HT1080 (cell line): ENCODE results near the gene TECPR2. TPM values are rescaled to one million over a fixed set of nuclear protein-coding genes. Genes with fewer than 3 reads are reported as not detected.
"Not testable (repeated sequence)": the region's sequence is repeated elsewhere in the genome, so short reads cannot be mapped to it uniquely, and the experiment has no call there.

ENCODE experiments used
- DNase-seq: peaks from one replicate; pipeline ENCODE4 v3.0.0-alpha.2; 2015; ENCODE audit warnings: low read depth
- total RNA-seq: library from RNA; depleted of rRNA; stranded (reverse); fragments of >200 nt; shearing (Covaris generic); gene quantifications from 2 replicates; pipeline ENCODE4 v1.2.3, GENCODE V29; 2014

The TECPR2 gene
- total RNA-seq, 1 experiment from 2014 or later: 9.0 TPM

DNA sequence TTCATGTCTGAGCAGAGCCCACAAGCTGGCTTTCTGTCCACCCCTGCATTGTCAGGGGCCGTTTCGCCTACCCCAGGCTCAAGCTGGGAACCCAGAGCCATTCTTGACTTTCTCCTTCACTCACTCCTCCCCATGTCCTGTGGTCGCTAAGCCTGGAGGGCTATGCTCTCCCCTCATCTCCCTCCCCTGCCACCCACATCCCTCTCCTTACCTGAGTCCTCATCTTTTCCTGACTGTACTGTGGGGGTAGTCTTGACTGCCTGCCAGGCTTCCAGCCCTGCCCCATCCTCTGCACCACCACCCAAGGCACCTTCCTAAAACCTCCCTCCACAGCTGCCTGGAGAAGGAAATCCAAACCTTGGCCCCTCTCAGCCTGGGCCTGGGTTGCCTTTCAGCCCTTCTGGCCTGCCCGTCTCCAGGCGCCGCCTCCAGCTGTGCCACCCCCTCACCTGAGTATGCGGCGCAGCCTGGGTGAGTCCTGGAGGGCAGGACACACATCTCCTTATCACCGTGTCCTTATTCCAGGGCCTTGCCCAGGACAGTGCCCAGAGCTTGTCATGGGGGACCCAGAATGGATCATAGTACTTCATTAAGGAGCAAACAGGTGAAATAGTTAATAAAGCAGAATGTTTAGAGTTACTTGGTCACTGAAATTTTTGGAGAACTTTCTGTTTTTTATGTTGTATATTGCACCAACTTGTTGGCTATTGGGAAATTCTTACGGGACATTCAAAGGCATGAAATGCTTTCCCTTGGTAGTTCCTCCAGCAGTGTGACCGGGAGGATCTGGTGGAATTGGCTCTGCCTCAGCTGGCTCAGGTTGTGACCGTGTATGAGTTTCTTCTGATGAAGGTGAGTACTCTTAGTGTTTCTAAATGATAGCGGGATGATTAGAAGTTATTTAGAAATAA lies 28.7 kb upstream of the TECPR2 start:
- DNase-seq: no peak

DNA sequence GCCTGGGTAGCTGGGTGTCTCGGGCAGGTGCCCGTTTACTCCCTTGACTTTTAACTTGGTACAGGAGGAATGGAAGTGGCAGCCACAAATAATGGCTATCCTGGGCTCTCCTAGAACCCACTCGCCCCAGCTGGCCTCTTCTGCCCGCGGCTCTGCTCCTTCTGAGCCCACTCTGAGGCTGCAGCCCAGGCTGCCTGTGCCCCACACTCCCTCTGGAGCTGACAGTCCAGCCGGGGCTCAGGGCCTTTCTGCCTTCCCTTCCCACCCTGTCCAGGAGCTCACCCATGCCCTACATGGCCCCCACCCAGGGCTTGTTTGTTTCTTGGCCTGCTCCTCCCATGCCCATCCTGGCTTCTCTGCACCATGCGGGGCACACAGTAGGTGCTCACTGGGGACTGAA lies 27.6 kb upstream of the TECPR2 start:
- no peak for DNase-seq

DNA sequence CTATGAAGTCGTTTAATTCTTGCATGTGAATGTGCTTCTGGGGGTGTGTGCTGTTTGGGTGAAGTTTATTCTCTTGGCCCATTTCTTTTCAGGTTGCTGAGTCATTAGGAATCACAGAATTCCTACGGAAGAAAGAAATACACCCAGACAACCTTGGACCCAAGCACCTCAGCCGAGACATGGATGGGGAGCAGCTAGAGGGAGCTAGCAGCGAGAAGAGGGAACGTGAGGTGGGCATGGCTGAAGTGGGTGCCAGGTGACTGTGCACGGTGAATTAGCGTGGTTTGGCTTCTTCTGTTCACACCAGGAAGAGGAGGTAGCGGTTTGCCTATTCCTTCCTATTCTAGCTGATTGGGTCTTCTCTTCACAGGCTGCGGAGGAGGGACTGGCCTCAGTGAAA lies 24.0 kb upstream of the TECPR2 start:
- DNase-seq: no peak

DNA sequence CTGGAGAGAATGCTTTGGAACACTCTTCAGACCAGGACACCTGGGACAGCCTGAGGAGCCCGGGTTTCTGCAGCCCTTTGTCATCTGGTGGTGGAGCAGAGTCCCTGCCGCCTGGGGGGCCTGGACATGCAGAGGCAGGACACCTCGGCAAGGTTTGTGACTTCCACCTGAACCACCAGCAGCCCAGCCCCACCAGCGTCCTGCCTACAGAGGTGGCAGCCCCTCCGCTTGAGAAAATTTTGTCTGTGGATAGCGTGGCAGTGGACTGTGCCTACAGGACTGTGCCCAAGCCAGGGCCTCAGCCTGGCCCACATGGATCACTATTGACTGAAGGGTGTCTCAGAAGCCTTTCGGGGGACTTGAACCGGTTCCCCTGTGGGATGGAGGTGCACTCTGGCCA lies 21.2 kb upstream of the TECPR2 start:
- no peak for DNase-seq

DNA sequence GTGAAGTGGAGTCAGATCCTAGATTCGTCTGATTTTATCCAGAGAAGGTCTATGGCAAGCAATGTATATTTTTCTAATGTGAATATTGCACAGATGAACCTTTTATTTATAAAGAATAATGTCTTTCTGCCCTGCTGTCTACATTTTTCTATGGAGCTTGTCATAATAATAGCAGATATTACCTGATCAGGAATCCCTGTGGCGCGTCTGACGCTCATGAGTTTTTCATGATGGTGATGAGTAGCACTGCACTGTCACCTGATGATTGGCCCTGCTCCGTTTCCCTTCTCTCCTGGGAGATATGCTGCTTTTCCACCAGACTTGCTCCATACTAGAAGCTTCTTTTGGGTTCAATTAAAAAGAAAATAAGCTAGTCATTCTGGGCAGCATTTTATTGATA lies 20.5 kb upstream of the TECPR2 start:
- no peak for DNase-seq

DNA sequence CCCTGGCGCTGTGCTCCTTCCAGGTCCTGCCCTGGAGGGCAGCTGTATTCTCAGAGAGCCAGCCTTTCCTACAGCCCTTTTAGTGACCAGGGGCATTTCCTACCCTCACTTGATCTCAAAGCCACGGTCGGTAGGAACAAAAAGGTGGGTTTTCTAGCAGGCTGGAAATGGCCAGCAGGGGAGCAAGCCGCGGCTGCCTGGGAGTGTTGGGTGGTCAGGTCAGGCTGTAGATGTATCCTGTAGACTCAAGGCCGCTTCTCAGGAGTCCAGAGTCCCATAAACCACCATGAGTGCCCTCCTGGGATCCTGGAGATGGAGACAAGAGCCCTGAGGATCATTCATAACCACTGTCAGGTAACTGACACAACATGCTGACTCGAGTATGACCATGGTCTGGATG lies 18.7 kb upstream of the TECPR2 start:
- no peak for DNase-seq

DNA sequence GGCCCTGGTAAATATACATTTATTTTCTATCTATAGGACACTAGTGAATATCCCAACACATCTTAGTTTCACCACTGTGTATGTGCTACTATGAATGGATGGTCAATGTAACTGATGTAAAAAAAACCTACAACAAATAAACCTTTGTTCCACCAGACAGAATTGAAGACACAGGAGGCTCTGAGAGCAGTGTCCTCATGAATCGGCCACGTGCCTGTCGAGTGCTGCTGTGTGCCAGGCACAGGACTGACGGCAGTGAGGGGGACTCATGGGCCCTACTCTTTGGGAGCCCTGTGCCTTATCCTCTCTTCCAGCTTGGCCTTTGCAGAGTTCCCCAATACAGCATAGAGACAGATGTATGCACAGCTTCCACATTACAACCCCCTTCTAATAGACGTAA lies 18.3 kb upstream of the TECPR2 start:
- DNase-seq: no peak

DNA sequence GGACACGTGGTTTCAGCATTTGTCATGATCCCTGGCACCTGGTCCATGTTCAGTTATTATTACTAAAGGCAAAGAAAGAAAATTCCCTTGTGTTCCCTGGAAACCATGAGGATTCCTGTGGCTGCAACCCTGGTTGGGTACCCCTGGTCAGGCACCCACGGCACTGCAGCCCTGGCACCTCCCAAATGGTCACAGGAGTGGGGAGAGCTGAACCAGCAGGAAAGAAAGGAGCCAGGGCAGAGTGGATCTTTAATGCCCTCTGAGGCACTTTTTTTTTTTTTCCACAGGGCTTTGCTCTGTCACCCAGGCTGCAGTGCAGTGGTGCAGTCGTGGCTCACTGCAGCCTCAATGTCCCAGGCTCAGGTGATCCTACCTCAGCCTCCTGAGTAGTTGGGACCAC lies 17.5 kb upstream of the TECPR2 start:
- no peak for DNase-seq

DNA sequence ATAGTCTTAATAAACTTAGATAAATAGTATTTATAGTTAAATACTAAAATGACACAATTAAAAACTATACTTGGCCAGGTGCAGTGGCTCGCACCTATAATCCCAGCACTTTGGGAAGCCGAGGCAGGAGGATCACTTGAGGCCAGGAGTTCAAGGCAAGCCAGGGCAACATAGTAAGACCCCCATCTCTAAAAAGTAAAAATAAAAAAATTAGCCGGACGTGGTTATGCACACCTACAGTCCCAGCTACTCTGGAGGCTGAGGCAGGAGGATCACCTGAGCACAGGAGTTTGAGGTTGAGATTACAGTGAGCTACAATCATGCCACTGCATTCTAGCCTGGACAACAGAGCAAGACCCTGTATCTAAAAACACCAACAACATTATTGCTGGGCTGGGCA lies 16.1 kb upstream of the TECPR2 start:
- no peak for DNase-seq

DNA sequence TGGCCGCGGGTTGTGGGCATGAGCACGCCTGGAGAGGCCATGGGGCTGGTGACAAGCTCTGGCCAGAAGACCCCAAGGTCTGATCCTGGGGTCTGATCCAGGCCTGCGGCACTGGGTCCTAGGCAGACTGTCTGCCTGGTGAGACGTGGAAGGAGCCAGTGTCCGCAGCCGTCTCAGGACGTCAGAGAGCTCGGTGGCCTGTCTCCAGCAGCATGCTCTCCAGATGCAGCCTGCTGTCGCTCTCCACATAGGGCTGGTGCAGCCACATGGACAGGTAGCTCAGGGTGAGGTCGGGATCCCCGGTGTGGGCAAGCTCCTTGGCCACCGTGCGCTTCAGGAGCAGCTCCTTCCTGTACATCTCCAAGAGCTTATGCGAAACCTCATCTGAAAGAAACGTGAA lies 14.4 kb upstream of the TECPR2 start:
- no peak for DNase-seq

DNA sequence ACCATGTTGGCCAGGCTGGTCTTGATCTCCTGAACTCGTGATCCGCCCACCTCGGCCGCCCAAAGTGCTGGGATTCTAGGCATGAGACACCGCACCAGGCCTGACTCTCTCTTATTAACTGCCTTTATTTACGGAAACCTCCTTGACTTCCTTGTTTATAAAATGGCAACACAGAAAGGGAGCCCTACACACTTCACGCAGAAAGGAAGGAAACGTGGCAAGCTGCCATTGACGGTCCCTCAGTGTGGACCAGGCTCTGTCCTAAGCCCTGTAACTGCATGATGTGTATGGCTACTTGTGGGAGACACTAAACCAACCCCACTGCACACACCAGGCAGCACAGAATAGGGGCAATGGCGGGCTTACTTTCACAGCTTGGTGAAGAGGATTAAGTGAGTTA lies 11.7 kb upstream of the TECPR2 start:
- no peak for DNase-seq

DNA sequence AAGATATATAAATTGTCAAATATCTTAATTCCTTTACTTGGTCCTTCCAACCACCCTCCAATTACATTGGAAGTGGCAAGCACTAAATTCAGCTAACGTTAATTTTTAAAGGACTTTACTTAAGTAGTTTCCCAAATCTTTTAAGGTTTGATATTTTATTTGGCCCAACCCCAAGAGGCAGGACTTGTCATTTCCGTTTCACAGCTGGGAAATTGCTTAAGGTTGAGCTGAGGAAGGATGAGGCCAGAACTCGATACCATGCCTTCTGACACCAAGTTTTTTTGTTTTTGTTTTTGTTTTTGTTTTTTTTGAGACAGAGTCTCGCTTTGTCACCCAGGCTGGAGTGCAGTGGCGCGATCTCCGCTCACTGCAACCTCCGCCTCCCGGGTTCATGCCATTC lies 11.1 kb upstream of the TECPR2 start:
- DNase-seq: not testable (repeated sequence)

DNA sequence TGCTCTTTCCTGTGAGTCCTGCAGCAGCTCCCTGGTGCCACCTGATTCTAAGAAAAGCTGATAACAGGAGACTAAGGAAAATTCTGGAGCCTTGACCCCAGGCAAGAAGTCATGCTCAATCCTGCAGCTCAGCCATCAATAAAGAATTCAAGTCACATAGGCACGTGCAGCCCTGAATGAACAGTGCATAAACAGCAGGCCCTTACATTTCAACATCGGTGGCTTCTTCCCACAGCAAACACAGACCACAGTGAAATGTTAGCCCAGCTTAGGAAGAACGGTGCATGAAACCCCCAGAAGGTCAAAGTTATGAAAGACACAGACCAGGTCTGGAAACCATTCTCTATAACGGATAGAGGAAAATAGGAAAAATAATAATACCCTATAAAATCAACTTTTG lies 10.5 kb upstream of the TECPR2 start:
- DNase-seq: no peak

DNA sequence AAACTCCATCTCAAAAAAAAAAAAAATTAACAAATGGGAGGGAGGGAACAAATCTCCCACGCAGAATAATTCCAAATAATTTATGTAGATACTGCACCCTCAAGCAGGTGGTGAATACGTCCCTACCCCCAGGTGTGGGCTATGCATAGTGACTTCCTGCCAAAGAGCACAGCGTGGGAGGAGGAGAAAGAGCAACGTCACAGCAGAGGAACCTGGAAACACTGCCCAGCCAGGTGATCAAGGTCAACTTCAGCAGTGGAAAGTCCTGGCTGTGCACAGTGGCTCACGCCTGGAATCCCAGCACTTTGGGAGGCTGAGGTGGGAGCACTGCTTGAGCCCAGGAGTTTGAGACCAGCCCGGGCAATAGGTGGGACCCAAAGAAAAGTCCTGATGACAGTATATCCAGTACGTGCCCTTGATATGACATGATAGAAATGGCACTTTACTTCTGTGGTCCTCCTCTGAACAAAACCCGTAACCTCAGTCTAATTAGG lies 9.6 kb upstream of the TECPR2 start:
- no peak for DNase-seq

DNA sequence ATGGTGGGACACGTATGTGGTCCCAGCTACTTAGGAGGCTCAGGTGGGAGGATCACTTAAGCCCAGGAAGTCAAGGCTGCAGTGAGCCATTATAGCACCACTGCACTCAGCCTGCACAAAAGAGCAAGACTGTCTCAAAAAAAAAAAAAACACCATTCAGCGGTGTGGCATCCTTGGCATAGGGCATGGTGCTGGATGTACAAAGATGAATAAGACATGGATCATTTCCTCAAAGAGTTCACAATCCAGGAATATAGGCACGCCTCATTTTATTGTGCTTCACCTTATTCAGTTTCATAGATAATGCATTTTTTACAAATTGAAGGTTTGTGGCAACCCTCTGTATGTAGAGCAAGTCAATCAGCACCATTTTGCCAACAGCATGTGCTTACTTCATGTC lies 6.5 kb upstream of the TECPR2 start:
- DNase-seq: peak; percentile 39

DNA sequence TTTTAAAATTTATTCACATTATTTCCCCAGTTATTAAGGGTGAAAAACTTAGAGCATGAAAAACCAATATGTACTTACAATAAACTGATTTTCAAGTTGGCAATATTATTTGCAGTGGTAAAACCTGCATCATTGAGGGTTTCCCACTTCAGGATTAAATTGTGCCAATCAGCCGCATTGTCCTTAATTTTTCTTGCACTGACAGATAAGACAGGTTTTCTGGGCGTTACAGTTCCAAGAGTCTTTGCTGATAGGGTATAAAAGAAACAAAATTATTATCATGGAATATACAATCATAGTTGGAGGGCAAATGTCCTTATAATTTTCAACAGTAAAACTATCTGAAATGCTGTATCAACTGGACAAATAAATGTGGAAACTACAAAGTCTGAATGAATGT lies 3.4 kb upstream of the TECPR2 start:
- DNase-seq: no peak

DNA sequence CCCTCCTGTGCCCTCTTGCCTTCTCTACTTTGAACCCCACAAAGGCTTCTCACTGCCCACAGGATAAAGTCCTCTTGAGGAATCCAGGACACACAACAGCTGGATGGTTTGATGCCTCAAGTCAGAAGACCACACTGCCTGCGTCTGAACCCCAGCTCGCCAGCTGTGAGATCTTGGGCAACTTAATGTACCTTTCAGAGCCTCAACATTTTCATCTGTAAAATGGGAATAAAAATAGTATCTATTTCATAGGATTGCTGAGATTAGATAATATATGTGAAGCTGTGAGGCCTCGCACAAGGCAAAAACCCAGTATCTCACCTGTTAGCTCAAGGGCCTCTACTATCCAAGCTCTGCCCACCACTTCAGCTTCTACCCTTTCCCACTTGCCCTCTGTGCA lies 2.4 kb upstream of the TECPR2 start:
- no peak for DNase-seq

DNA sequence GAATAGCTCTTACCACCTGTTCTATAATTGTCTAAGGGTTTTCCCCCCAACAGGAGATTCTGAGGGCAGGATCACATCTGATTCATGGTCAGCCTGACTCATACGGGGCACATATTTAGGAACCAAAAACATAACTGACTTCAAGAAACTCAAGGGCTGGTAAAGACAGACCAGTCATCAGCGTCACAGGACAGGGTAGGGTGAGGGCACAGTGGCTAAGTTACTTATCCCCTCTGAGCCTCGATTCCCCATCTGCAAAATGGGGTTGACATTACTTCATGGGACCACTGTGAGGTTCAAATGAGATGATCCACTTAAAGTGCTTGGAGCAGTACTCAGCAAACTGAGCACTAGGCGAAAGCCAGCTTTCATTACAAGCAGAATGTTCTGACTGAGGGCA lies 657 bp upstream of the TECPR2 start:
- peak; percentile 42 for DNase-seq

DNA sequence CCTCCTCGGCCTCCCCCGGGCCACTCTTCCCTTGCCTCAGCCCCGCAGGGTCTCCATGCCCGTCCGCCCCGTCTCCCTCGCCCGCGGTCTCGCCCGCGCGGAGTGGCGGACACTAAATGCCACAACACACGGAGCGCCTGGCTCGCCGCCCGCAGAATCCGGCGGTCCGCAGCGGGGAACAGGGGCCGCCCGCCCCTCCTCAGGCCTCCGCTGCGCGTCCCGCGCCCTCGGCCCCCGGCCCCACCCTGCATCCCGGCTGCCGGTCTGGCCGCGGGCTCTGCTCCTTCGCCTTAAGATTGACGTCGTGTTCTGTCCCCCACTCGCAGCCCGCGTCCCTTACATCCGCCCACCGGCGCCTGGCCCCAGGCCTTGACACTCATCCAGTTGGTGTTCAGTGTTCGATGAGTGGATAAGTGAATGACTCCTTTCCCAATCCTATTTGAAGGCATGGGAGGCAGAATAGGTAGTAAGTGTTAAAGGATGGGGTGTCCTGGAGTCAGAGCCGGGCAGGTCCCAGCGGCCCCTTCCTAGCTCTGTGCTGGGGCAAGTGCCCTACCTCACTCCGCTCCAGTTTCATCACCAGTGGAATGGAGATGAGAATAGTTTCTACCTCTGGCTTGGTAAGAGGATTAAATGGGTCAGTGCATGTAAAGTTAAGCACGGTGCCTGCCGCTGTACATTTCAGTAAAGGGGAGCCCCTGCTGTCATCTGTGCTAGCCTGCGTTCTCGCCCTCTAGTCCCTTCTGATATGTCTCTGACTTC lies 622 bp downstream of the TECPR2 start:
- peak; percentile 30 for DNase-seq

DNA sequence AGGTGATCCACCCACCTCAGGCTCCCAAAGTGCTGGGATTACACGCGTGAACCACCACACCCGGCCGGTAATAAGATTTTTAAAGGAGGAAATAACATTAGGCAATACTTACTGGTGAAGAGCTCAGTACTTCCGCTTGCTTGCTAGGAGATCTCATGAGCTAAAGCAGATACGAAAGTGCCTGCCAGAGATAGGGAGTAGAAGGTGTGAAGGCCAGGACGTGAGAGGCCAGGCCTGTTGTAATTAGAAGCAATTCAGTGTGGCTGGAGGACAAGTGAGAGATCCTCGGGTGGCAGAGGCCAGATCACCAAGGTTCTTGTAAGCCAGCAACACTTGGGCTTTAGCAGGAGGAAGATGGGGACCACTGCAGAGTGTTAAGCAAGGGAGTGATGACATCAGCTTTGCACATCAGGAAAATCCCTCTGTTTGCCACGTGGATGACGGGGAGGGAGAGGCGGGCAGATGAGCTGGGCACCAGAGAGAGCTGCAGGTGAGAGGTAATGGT lies 7.6 kb downstream of the TECPR2 start:
- DNase-seq: no peak

DNA sequence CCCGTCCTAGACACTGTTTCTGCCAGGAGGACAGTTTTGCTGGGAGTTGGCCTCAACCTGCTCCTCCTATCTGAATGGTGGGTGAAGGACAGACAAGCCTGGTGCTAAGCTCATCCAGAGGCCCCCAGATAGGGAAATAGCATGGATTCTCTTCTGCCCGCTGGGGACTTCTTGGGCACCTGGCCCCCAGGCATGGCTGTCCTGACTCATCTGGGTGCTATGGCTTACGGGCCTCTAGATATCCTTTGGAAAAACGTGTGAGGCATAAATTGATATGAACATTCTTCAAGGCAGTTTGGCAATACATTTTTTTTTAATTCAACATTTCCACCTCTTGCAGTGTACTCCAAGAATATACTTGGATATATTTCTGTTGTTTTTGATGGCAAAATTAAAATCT lies 8.6 kb downstream of the TECPR2 start:
- no peak for DNase-seq

DNA sequence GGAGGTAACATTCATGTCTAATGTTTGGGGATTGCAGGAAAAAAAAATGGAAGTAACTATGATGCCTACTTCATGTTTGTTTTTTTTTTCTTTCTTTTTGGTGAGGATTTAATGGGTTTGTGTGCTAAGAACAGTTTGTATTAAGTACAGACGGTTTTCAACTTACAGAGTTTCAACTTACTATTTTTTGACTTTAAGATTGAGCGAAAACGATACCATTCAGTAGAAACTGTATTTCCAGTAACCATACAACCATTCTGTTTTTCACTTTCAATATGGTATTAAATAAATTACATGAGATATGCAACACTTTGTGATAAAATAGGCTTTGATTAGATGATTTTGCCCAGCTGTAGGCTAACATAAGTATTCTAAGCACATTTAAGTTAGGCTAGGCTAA lies 10.4 kb downstream of the TECPR2 start:
- no peak for DNase-seq
